Measurements from ENCODE around the gene PSMC4. TPM values are rescaled to one million over a fixed set of nuclear protein-coding genes. Genes with fewer than 3 reads are reported as not detected.

PSMC4 gene
- total RNA-seq, 1 donor from 2014 or later: 122 TPM

- no peak overlapping the region for H3K27ac ChIP-seq
- intact Hi-C loops (cut with DNase I): no loop called here
- H3K4me1 ChIP-seq: no peaks in the 10 kb centered on the region
- no peak overlapping the region for H3K4me3 ChIP-seq
- H3K36me3 ChIP-seq: no peaks in the 10 kb centered on the region
- DNase-seq (ENCODE audit: low spot score in 2 of 2): no peak
- no peaks in the 10 kb centered on the region for H3K27me3 ChIP-seq
- no peak for TF ChIP-seq CTCF (IDR thresholded peaks at IDR 0.05)
- H3K9me3 ChIP-seq: peaks cover 0 to 4% of the 10 kb centered on the region in 2 donors
These were observed 43.9 kb upstream of the PSMC4 start for GRCh38 chr19:39927076-39927475.

GRCh38 chr19:39927524-39928356, 43.2 kb upstream of the PSMC4 start:
- no peak overlapping the region for H3K27ac ChIP-seq
- intact Hi-C loops (cut with DNase I): no loop called here
- H3K4me3 ChIP-seq: no peak overlapping the region
- no peak for DNase-seq (ENCODE audit: low spot score in 2 of 2)
- H3K4me1 ChIP-seq: no peaks in the 10 kb centered on the region
- peaks cover 0 to 4% of the 10 kb centered on the region in 2 donors for H3K9me3 ChIP-seq
- no peaks in the 10 kb centered on the region for H3K27me3 ChIP-seq
- no peak for TF ChIP-seq CTCF (IDR thresholded peaks at IDR 0.05)
- no peaks in the 10 kb centered on the region for H3K36me3 ChIP-seq

GRCh38 chr19:39928357-39928725, 42.6 kb upstream of the PSMC4 start:
- intact Hi-C loops (cut with DNase I): no loop called here
- Histone ChIP-seq H3K4me3 (no peak overlapping the region), H3K27ac (no peak overlapping the region), H3K9me3 (peaks cover 0 to 4% of the 10 kb centered on the region in 2 donors), H3K36me3 (no peaks in the 10 kb centered on the region), H3K4me1 (no peaks in the 10 kb centered on the region), H3K27me3 (no peaks in the 10 kb centered on the region)
- DNase-seq (ENCODE audit: low spot score in 2 of 2): no peak
- TF ChIP-seq CTCF (IDR thresholded peaks at IDR 0.05): no peak

- no peak for TF ChIP-seq CTCF (IDR thresholded peaks at IDR 0.05)
These were observed 41.2 kb upstream of the PSMC4 start for GRCh38 chr19:39929750-39930149.

GRCh38 chr19:39934584-39935363, 36.2 kb upstream of the PSMC4 start, which contains the start of gene FCGBP:
FCGBP (minus strand) TSS chr19:39934634.
- no peak within 1 kb of the TSS for H3K4me3 ChIP-seq
- no peaks in the 10 kb centered on the region for H3K27me3 ChIP-seq
- H3K27ac ChIP-seq: no peak within 1 kb of the TSS
- peaks cover 0 to 6% of the 10 kb centered on the region in 2 donors for H3K9me3 ChIP-seq
- no peak for DNase-seq (ENCODE audit: low spot score in 2 of 2)
- TF ChIP-seq CTCF (IDR thresholded peaks at IDR 0.05): no peak
- intact Hi-C loops (cut with DNase I): no loop called here
- no peaks in the 10 kb centered on the region for H3K36me3 ChIP-seq
- H3K4me1 ChIP-seq: no peaks in the 10 kb centered on the region

More at GRCh38 chr19:39929750-39930149, 41.2 kb upstream of the PSMC4 start:
- no peak overlapping the region for H3K4me3 ChIP-seq
- no peaks in the 10 kb centered on the region for H3K27me3 ChIP-seq
- H3K36me3 ChIP-seq: no peaks in the 10 kb centered on the region
- peaks cover 0 to 4% of the 10 kb centered on the region in 2 donors for H3K9me3 ChIP-seq
- no peaks in the 10 kb centered on the region for H3K4me1 ChIP-seq
- no peak for DNase-seq (ENCODE audit: low spot score in 2 of 2)
- no peak overlapping the region for H3K27ac ChIP-seq
- intact Hi-C loops (cut with DNase I): no loop called here
